Brain microvascular endothelial cell (primary cell): ENCODE results near the gene EPHX1.
A peak's percentile ranks its signal among the peaks of the same experiment; 100 is the strongest.

Source experiments
- DNase-seq: peaks from one replicate; pipeline ENCODE4 v3.0.0-alpha.2; 2020
- H3K27ac ChIP-seq: fragments of 250-450 bp; sonication (Bioruptor Pico); 2 replicates; pipeline ENCODE4 v1.5.1; 2020; ENCODE audit warnings: mild to moderate bottlenecking, moderate library complexity
- H3K27me3 ChIP-seq: fragments of 250-450 bp; sonication (Bioruptor Pico); replicated peaks from 2 replicates; pipeline ENCODE4 v1.5.1; 2020; ENCODE audit warnings: mild to moderate bottlenecking
- H3K36me3 ChIP-seq: fragments of 250-450 bp; sonication (Bioruptor Pico); replicated peaks from 2 replicates; pipeline ENCODE4 v1.5.1; 2020; ENCODE audit warnings: mild to moderate bottlenecking
- H3K4me3 ChIP-seq: 2 replicates; pipeline ENCODE4 v1.5.1; 2011; ENCODE audit warnings: low read depth, mild to moderate bottlenecking, control low read depth, low read length, moderate library complexity
- in situ Hi-C: cut with HindIII; loops from 2 replicates; pipeline ENCODE4 v1.10.0; 2017; ENCODE audit warnings: low sequenced_read_pairs, low pct_ligation_motif_present
- TF ChIP-seq, protein P1 (sequence below): IDR thresholded peaks from 2 replicates; pipeline ENCODE4 v1.5.1; 2011; ENCODE audit warnings: low read depth, mild to moderate bottlenecking, moderate library complexity, low read length, control low read depth, inconsistent platforms; ENCODE audit errors: missing control alignments

EPHX1 gene

DNA sequence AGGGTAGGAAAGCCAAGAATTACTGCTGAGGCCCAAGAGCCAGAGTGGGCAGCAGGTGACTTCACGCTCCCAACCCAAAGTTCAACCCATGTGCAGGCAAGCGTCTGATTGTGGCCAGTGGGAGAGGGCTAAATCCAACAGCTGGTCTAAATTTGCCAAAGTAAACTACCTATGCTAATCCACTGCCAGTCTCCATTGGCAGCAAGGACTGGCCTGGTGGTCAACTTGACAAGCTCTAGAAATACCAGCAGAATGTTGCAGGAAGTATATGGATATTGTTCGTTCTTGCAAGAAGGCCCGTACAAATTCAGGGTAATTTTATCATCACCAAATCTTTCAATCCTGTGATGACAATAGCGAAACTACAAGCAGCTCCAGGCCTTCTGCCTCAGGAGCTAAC lies 70.7 kb downstream of the EPHX1 start:
- no peak for DNase-seq

DNA sequence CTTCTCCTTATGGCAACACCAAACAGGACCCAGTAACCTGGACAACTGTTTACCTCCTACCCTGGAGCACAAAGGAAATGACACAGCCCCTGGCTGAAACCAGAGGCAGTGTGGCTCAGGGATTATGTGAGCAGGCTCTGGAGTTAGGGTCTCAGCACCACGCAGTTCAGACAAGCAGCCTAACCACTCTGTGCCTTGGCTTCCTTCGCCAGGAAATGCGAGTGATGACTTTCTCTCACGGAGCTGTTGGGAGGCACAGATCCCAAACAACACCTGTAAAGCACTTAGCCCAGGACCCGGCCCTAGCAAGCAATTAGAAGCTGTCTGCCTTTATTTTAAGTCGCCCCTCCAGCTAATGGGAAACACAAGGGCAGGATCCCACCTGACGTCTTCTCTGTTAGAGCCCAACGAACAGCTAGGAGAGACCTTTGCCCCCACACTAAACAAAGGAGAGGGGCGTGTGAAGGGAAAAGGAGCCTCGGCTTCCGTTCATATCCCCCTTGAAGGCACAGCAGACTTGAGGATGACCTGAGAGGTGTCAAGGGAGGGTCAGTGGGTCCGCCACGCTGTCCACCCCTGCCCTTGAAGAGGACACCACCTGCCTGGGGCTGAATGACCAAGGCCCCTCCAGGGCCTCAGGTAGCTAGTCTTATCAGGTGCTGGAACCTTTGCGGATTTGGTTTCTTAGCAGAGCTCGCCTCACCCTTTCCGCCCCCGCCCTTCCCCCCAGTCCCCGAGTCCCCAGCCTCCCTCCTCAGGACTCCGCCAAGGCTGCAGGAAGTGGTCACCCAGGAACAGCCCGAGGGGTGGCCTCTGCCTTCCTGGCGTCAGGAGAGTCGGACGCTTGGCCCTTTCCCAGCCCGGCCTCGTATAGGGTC lies 71.4 kb downstream of the EPHX1 start:
- TF ChIP-seq, protein P1, sequence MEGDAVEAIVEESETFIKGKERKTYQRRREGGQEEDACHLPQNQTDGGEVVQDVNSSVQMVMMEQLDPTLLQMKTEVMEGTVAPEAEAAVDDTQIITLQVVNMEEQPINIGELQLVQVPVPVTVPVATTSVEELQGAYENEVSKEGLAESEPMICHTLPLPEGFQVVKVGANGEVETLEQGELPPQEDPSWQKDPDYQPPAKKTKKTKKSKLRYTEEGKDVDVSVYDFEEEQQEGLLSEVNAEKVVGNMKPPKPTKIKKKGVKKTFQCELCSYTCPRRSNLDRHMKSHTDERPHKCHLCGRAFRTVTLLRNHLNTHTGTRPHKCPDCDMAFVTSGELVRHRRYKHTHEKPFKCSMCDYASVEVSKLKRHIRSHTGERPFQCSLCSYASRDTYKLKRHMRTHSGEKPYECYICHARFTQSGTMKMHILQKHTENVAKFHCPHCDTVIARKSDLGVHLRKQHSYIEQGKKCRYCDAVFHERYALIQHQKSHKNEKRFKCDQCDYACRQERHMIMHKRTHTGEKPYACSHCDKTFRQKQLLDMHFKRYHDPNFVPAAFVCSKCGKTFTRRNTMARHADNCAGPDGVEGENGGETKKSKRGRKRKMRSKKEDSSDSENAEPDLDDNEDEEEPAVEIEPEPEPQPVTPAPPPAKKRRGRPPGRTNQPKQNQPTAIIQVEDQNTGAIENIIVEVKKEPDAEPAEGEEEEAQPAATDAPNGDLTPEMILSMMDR, result no peak
- Histone ChIP-seq H3K36me3 (peaks cover 2% of the 10 kb centered on the region), H3K27ac (peak overlapping the region; percentile 11), H3K4me3 (peak overlapping the region; percentile 95), H3K27me3 (no peaks in the 10 kb centered on the region)
- DNase-seq, result no peak
- in situ Hi-C loops, result no loop called here

More for the DNA sequence above, 70.7 kb downstream of the EPHX1 start:
- in situ Hi-C loops, result no loop called here
- Histone ChIP-seq H3K36me3 (peaks cover 2% of the 10 kb centered on the region), H3K27me3 (no peaks in the 10 kb centered on the region), H3K27ac (peak overlapping the region; percentile 11), H3K4me3 (no peak overlapping the region)
- TF ChIP-seq, protein P1, result no peak

DNA sequence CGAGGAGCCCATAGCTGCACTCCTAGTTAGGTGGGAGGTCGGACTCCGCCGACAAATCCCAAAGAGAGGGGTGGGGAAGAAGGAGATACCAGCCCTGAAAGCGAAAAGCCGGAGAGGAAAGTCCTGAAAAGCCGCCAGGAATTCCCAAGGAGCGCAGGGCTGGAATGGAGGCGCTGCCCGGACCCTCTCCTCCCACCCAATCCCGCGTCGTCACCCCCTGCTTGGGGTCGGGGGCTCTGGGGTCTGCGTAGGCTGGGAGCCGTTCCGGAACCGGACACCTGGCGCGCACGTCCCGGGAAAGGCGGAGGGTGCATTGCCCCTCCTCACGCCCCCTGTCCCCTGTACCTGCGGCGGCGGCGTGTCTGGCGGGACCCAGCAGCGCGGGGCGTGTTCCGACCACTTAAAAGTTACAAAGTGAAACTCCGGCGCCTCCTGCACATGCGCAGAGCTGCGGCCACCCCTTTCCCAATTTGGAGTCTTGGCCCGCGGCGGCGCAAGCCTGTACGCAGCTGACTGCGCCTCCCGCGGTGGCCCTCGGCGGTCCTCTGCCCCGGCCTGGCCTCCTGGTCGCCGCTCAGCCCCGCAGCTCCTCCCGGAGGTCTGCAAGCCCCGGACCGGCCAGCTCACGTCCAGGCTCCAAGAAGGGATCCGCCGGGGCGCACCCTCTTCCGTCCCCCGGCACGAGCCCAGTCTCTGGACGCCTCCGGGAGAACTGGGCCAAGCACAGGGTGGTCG lies 72.2 kb downstream of the EPHX1 start, which contains the start of gene TMEM63A:
TSS of gene TMEM63A (minus strand) at position 422 of the 735 bp plus-strand sequence. CDS start 4,800 bp downstream, outside the sequence.
- Histone ChIP-seq H3K27ac (peak within 1 kb of the TSS; percentile 11), H3K4me3 (peak within 1 kb of the TSS; percentile 95), H3K36me3 (no peaks in the 10 kb centered on the region), H3K27me3 (no peaks in the 10 kb centered on the region)
- TF ChIP-seq, protein P1, result peak; percentile 28
- in situ Hi-C loops, result no loop called here
- DNase-seq, result peak; percentile 76

DNA sequence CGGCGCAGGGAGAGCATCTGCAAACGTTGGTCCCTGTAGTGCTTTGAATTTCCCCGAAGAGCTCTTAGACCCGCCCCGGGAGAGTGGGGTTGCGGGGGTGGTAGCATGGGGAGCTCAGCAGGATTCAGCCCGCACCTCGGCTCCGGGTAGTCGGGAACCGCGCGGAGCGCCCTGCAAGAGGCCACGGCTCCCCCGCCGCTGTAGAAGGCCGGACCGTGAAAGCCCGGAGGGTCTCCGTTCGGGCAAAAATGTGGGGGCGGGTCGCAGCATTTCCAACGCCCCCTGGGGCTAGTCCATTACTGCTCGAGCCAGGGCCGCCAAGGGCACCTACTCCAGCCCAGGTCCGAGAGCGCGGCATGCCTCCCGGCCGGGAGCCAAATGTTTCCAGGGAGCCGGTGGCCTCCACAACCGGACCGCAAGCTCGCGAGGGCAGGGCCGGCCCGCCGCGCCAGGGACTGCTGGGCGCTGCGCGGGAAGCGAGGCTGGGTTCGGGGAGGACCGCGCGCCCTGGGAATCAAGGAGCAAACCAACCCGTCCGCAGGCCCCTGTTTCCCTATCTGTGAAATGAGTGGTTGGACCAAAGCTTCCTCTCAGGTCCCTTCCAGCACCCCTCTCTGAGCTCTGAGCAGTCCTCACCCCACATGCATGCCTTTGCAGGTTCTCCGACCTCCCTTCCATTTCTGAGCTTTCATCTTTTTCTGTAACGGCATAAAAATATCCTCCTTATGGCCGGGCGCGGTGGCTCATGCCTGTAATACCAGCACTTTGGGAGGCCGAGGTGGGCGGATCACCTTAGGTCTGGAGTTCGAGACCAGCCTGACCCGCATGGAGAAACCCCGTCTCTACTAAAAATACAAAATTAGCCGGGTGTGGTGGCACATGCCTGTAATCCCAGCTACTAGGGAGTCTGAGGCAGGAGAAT lies 73.0 kb downstream of the EPHX1 start:
- Histone ChIP-seq H3K27me3 (no peaks in the 10 kb centered on the region), H3K36me3 (no peaks in the 10 kb centered on the region), H3K27ac (peak overlapping the region; percentile 0), H3K4me3 (peak overlapping the region; percentile 95)
- TF ChIP-seq, protein P1, result no peak
- in situ Hi-C loops, result no loop called here
- DNase-seq, result no peak

DNA sequence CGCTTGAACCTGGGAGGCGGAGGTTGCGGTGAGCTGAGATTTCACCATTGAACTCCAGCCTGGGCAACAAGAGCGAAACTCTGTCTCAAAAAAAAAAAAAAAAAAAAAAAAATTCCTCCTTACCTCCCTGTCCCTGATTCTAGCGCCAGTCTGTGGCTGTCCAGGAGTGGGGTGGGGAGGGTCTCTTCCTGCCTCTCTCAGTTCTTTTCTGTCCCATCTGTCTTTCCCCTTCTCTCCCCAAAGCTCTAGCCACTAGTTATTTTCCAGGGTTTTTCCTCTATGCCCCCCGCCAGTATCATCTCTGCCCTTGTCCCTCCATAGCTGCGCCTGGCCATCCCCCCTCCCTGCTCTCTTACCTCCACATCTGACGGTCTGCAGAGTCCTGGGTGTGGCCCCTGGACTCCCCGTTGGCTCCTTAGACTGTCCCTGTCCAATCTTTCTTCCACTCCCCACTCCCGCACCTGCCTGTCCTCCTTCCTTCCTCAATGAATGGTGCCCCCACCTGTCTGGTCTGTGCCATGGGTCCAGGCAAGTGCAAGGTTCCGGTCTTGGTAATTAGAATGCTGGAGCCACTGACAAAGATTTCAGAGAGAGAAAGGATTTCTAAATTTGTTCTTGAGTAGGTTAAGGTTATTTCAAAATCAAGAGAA lies 73.8 kb downstream of the EPHX1 start:
- Histone ChIP-seq H3K36me3 (no peaks in the 10 kb centered on the region), H3K27ac (no peak overlapping the region), H3K4me3 (no peak overlapping the region), H3K27me3 (no peaks in the 10 kb centered on the region)
- TF ChIP-seq, protein P1, result no peak
- in situ Hi-C loops, result no loop called here
- no peak for DNase-seq
